ENCODE results near the gene HDGFL1.

HDGFL1 gene

DNA sequence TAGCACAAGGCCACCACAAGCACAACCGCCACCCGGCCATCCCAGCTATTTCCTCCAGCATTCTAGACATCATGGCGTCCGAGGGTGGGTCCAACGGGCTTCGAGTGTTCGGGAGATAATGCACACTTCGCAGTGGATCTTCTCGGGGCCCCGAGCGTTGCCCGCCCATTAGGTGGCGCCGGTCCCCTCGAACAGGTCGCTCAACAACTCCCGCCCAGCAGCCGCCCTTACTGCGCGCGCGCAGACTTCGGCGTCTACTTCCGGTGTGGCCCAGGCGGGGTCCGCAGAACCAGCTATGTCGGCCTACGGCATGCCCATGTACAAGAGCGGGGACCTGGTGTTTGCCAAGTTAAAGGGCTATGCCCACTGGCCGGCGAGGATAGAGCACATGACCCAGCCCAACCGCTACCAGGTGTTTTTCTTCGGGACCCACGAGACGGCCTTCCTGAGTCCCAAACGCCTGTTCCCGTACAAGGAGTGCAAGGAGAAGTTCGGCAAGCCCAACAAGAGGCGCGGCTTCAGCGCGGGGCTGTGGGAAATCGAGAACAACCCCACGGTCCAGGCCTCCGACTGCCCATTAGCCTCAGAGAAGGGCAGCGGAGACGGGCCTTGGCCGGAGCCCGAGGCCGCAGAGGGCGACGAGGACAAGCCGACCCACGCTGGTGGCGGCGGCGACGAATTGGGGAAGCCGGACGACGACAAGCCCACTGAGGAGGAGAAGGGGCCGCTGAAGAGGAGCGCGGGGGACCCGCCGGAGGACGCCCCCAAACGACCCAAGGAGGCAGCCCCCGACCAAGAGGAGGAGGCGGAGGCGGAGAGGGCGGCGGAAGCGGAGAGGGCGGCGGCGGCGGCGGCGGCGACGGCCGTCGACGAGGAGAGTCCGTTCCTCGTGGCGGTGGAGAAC is at the start of gene HDGFL1:
HDGFL1 (plus strand) TSS at position 286 of the 904 bp plus-strand sequence; CDS start at position 296, 10 bp downstream.
- DNase-seq: no peak

DNA sequence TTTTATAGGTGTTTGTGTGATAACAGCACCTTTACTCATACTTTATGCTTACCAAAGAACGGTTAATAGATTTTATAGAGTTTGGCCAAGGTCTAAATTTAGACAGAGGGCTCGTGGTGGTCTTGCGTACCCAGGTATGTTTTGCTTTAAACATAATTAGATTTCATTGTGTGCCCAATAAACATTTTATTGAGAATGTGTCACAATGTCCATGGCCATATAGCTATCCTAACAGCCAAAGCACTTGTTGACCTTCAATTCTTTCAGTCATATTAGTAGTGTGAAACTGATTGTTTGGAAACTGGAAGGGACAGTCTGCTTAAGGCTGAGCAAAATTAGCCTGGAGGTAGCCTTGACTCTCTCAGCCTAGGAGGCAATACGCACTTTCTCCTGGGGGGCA is 48.3 kb upstream of the HDGFL1 start:
- no peak for DNase-seq

- DNase-seq: no peak
These were observed 42.6 kb upstream of the HDGFL1 start for GRCh38 chr6:22526736-22527135.

DNA sequence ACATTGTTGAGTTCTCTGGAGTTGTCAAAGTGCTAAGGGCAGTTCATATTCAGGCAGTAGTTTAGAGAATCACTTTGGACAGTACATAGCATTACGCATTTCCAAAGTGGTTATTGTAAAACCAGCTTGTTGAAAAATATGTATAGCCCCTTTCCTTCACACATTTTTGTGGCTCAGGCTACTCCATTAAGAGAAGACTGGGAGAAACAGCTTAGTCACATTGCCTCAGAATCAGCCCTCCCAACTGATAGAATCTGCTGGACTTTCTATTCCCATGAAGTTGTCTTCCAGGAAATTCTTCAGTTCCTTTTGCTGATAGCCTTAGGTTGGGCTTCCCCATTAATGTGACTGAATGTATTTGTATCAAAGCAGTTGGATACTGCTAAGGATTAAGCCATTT is 39.5 kb upstream of the HDGFL1 start:
- DNase-seq: no peak

DNA sequence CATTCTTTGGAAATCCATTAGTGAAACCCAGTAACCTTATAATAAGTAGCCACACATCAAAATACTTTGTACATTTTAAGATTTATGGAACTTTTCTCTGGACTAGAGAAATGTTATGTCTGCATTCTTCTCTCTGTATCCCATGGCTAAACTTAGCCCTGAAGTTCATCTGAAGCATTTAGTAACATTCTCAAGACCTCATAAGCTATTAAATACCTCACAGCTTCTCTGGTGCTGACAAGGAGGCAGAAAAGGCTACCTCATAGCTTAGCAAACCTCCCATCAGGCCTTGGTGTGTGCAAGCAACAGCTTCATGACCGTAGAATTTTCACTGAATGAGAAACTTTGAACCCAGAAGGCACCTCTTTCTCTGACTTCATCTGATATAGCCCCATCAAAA is 38.9 kb upstream of the HDGFL1 start:
- no peak for DNase-seq

- DNase-seq: no peak
These were observed 33.2 kb upstream of the HDGFL1 start for GRCh38 chr6:22536122-22536521.

DNA sequence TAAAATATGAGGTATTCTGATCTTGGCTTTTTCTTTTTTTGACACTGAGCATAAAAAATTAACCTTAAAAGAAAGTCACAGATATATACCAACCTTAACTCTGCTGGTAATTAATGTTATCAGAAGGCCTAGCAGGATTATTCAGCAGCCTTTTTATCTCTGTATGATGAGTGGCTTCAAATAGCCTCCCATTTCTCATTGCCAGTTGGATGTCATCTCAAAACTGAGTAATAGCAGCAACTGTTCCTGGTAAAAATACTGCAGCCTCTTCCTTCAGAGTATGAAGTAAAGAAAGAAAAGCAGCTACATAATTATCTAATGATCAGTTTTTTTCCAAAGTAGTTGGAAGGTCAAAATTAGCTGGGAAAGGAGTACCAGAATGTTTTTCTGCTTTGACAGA is 24.9 kb upstream of the HDGFL1 start:
- DNase-seq: no peak

DNA sequence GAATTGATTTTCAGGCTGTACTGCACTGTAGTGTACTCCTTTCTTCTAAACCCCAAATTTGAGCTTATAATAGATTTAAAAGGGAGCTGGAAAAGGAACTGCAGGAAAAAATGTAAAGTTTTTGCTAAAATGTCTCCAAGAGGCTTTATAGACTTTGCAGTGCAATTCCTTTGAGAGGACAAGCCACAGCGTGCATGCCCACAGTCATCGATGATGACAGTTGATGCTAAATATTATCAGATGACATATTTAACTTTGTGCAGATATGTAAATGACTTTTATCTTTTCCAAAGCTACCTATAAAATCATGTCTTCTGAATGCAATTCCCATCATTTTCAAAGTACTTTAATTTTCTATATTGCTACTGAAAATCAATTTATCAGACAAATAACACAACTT is 24.3 kb upstream of the HDGFL1 start:
- no peak for DNase-seq

- DNase-seq: no peak
These were observed 23.1 kb upstream of the HDGFL1 start for GRCh38 chr6:22546236-22546635.

DNA sequence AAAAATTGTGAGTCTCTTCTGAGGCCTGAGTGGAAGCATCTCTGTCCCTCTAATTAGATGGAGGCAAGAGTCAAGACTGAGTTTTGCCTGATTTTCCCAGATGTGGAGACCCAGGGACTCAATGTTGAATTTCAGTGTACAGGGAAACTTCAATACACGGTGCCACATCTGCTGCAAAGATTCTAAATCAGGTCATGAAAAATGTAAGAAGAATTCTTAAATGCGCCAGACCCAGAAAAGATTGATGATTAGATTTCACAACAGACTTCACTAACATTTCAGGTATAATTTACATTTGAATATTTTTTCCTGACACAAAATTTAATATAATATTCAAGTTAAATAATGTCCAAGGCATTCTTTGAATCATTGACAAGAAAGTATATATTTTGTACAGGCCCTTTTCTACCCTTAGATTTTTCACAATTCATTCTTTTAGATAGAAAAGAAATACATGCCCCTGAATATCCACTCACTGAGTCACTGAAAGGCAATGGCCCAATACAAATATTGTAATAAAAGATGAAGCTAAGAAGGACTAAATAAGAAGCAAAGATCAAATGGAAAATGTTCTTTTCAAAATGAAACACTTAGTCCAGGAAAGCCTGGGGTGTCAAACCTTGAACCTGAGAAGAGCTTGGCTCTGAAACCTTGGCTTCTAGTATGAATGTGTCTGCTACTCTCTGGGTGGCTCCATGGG is 18.2 kb upstream of the HDGFL1 start:
- DNase-seq: no peak

DNA sequence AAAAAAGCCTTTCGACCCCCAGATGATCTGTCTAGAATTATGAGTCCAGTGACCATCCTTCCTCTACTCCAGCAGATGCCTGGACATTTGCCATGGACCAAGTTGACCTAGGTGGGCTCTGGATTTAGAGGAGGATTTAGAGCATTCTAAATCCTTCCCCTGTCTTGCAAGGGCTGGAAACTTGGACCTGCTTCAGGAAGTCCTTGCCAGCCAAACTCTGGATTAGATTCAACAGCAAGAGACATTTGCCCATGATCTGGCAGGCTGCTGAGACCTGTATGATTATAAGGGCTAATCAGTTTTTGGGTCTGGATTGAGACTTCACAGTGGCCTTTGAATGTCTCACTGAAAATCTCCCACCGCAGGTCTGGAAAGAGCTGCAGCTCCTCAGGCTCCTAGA is 13.1 kb upstream of the HDGFL1 start:
- no peak for DNase-seq

DNA sequence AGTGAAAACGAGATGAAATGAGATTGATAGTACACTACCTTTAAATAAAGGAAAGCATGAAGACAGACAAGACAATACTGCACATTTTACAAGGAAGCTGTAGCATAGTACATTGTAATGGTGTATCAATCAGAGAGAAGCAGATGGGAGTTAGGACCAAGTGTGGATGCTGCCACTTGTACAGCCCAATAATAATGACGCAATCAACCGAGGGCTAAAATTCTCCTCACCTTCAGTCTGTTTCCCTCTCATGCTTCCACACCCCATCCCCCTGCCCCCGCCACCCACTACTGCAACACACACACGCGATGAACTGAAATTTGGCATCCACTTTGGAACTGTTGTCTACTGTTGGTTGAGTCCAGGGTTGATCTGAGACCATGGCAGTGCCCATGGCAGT is 12.4 kb upstream of the HDGFL1 start:
- DNase-seq: no peak

DNA sequence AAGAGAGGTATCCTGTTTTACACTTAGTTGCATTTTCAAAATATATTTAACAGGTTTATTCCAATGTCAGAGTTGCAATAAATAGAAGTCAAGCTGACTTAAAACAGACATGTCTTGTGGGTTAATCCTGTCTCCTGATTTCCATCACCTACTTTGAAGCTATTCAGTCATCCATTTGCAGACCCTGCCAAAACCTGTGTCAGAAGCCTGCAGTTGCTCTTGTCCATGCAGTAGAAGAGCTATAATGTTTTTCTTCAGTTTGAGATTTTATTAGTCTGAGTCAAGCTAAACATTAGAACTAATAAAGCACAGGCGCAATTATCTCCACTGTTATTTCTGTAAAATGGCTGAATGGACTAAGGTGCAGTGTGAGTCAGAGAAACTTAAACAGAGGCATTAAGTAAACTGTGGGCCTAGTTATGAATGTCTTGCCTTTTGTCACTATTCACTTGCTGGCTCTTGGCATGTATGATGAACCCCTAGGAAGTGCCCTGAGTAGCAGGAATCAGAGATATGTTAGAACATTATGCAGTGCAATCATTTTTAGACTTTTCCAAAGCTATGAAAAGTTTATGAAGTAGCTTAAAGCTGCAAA is 11.0 kb upstream of the HDGFL1 start:
- no peak for DNase-seq

- no peak for DNase-seq
These were observed 512 bp upstream of the HDGFL1 start for GRCh38 chr6:22568854-22569253.

- DNase-seq: no peak
These were observed 802 bp downstream of the HDGFL1 start for GRCh38 chr6:22570185-22570551.

GRCh38 chr6:22575190-22575589 is 5.8 kb downstream of the HDGFL1 start:
- no peak for DNase-seq

GRCh38 chr6:22579439-22579838 is 10.1 kb downstream of the HDGFL1 start:
- no peak for DNase-seq

GRCh38 chr6:22580337-22580736 is 11.0 kb downstream of the HDGFL1 start:
- DNase-seq: no peak

- no peak for DNase-seq
These were observed 13.2 kb downstream of the HDGFL1 start for GRCh38 chr6:22582417-22583205.

DNA sequence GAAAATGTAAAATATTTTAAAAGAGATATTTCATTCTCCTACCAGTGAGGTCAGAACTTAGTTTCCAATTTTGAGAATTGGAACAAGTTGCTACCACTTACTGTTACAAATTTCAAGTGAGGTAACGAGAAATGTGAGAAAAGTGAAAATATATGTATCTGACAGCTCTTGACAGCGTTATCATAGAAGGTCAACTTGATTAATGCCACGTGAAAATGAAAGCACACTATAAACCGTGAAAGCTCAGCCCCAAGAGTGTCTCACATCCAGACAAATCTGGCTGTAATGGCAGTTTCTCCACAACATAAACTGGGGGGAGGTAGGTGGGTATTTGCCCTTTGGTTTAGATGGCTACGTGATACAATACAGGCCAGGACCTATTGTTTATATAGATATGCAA is 13.9 kb downstream of the HDGFL1 start:
- no peak for DNase-seq

- no peak for DNase-seq
These were observed 14.6 kb downstream of the HDGFL1 start for GRCh38 chr6:22583927-22584326.

- DNase-seq: no peak
These were observed 19.8 kb downstream of the HDGFL1 start for GRCh38 chr6:22589118-22589517.

DNA sequence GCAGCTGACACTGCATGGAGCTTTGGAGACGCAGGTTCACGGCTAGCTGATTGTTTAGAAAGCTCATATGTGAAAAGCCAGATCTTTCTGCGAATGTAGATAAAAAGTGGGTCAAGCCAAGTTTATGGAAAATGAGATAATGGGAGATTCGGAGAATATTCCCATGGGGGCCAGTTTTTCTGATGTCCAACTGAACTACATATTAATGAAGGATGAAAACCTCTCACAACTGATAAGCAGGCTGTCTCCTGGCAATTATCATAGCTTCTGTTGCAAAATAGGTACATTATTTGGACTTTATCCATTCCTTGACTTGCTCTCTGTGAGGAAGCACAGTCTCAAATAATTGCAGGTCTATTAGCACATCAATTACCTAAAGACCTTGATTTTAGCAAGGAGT is 21.1 kb downstream of the HDGFL1 start:
- no peak for DNase-seq
